Measurements from ENCODE around the gene DBF4B.

The DBF4B gene

GRCh38 chr17:44792276-44792675, 83.8 kb downstream of the DBF4B start:
- TF ChIP-seq GATA2 (IDR thresholded peaks at IDR 0.05; ENCODE audit: low read depth, low read length) (no peak), GATA3 (IDR thresholded peaks at IDR 0.05; ENCODE audit: low read depth, low read length) (no peak)

- no peak for TF ChIP-seq GATA3 (IDR thresholded peaks at IDR 0.05; ENCODE audit: low read depth, low read length)
- no peak for TF ChIP-seq GATA2 (IDR thresholded peaks at IDR 0.05; ENCODE audit: low read depth, low read length)
These were observed 85.7 kb downstream of the DBF4B start for GRCh38 chr17:44793885-44794842.

- no peak for TF ChIP-seq GATA3 (IDR thresholded peaks at IDR 0.05; ENCODE audit: low read depth, low read length)
- no peak for TF ChIP-seq GATA2 (IDR thresholded peaks at IDR 0.05; ENCODE audit: low read depth, low read length)
These were observed 86.5 kb downstream of the DBF4B start for GRCh38 chr17:44794851-44795413.

- TF ChIP-seq GATA2 (IDR thresholded peaks at IDR 0.05; ENCODE audit: low read depth, low read length) = no peak
These were observed 87.0 kb downstream of the DBF4B start for GRCh38 chr17:44795421-44795820.

- no peak for TF ChIP-seq GATA3 (IDR thresholded peaks at IDR 0.05; ENCODE audit: low read depth, low read length)
- no peak for TF ChIP-seq GATA2 (IDR thresholded peaks at IDR 0.05; ENCODE audit: low read depth, low read length)
These were observed 87.5 kb downstream of the DBF4B start for GRCh38 chr17:44795928-44796327.

GRCh38 chr17:44796731-44797130, 88.3 kb downstream of the DBF4B start:
- TF ChIP-seq GATA2 (IDR thresholded peaks at IDR 0.05; ENCODE audit: low read depth, low read length) (no peak), GATA3 (IDR thresholded peaks at IDR 0.05; ENCODE audit: low read depth, low read length) (no peak)

- TF ChIP-seq GATA2 (IDR thresholded peaks at IDR 0.05; ENCODE audit: low read depth, low read length) (no peak), GATA3 (IDR thresholded peaks at IDR 0.05; ENCODE audit: low read depth, low read length) (no peak)
These were observed 89.3 kb downstream of the DBF4B start for GRCh38 chr17:44797802-44798201.

- TF ChIP-seq GATA2 (IDR thresholded peaks at IDR 0.05; ENCODE audit: low read depth, low read length) (no peak), GATA3 (IDR thresholded peaks at IDR 0.05; ENCODE audit: low read depth, low read length) (no peak)
These were observed 89.9 kb downstream of the DBF4B start for GRCh38 chr17:44798356-44798755.

Data from SH-SY5Y (cell line).